Measurements from ENCODE around the gene CBL. TPM values are rescaled to one million over a fixed set of nuclear protein-coding genes. Genes with fewer than 3 reads are reported as not detected.

CBL gene
- total RNA-seq, 1 donor from 2014 or later: 15.5 TPM

- no peaks in the 10 kb centered on the region for H3K36me3 ChIP-seq
- intact Hi-C loops (cut with DNase I): no loop called here
- H3K9me3 ChIP-seq: no peaks in the 10 kb centered on the region
- DNase-seq (ENCODE audit: extremely low spot score in 2 of 2): no peak
- no peak overlapping the region for H3K4me3 ChIP-seq
- TF ChIP-seq POLR2AphosphoS5 (IDR thresholded peaks at IDR 0.05; ENCODE audit: insufficient read depth in 1 of 2, low read depth in 1 of 2): no peak
- TF ChIP-seq, protein P1, sequence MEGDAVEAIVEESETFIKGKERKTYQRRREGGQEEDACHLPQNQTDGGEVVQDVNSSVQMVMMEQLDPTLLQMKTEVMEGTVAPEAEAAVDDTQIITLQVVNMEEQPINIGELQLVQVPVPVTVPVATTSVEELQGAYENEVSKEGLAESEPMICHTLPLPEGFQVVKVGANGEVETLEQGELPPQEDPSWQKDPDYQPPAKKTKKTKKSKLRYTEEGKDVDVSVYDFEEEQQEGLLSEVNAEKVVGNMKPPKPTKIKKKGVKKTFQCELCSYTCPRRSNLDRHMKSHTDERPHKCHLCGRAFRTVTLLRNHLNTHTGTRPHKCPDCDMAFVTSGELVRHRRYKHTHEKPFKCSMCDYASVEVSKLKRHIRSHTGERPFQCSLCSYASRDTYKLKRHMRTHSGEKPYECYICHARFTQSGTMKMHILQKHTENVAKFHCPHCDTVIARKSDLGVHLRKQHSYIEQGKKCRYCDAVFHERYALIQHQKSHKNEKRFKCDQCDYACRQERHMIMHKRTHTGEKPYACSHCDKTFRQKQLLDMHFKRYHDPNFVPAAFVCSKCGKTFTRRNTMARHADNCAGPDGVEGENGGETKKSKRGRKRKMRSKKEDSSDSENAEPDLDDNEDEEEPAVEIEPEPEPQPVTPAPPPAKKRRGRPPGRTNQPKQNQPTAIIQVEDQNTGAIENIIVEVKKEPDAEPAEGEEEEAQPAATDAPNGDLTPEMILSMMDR (IDR thresholded peaks at IDR 0.05): no peak
- no peak for TF ChIP-seq POLR2A (IDR thresholded peaks at IDR 0.05)
- no peaks in the 10 kb centered on the region for H3K27me3 ChIP-seq
- no peaks in the 10 kb centered on the region for H3K4me1 ChIP-seq
- no peak overlapping the region for H3K27ac ChIP-seq
Observed at GRCh38 chr11:119254239-119254638, 48.1 kb downstream of the CBL start.

DNA sequence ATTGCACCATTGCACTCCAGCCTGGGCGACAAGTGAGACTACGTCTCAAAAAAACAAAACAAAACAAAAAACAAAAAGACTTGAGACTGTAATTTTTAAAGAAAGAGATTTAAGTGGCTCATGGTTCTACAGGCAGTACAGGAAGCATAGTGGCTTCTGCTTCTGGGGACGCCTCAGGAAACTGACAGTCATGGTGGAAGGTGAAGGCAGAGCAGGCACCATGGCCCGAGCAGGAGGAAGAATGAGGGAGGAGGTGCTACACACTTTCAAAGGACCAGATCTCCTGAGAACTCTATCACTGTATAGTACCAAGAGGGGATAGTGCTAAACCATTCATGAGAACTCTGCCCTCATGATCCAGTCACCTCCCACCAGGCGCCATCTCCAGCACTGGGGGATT is 52.0 kb downstream of the CBL start:
- peaks cover 11% of the 10 kb centered on the region for H3K4me1 ChIP-seq
- no peak for DNase-seq (ENCODE audit: extremely low spot score in 2 of 2)
- TF ChIP-seq, protein P1 (IDR thresholded peaks at IDR 0.05): no peak
- TF ChIP-seq POLR2AphosphoS5 (IDR thresholded peaks at IDR 0.05; ENCODE audit: insufficient read depth in 1 of 2, low read depth in 1 of 2) (no peak), POLR2A (IDR thresholded peaks at IDR 0.05) (no peak)
- H3K4me3 ChIP-seq: no peak overlapping the region
- no peak overlapping the region for H3K27ac ChIP-seq
- H3K9me3 ChIP-seq: no peaks in the 10 kb centered on the region
- no peaks in the 10 kb centered on the region for H3K27me3 ChIP-seq
- intact Hi-C loops (cut with DNase I): no loop called here
- no peaks in the 10 kb centered on the region for H3K36me3 ChIP-seq

GRCh38 chr11:119258983-119259382 is 52.8 kb downstream of the CBL start:
- TF ChIP-seq POLR2A (IDR thresholded peaks at IDR 0.05) (no peak), POLR2AphosphoS5 (IDR thresholded peaks at IDR 0.05; ENCODE audit: insufficient read depth in 1 of 2, low read depth in 1 of 2) (no peak)
- TF ChIP-seq, protein P1 (IDR thresholded peaks at IDR 0.05): no peak
- peaks cover 19% of the 10 kb centered on the region for H3K4me1 ChIP-seq
- H3K27ac ChIP-seq: no peak overlapping the region
- intact Hi-C loops (cut with DNase I): no loop called here
- no peaks in the 10 kb centered on the region for H3K36me3 ChIP-seq
- no peak for DNase-seq (ENCODE audit: extremely low spot score in 2 of 2)
- no peaks in the 10 kb centered on the region for H3K9me3 ChIP-seq
- no peaks in the 10 kb centered on the region for H3K27me3 ChIP-seq
- no peak overlapping the region for H3K4me3 ChIP-seq

DNA sequence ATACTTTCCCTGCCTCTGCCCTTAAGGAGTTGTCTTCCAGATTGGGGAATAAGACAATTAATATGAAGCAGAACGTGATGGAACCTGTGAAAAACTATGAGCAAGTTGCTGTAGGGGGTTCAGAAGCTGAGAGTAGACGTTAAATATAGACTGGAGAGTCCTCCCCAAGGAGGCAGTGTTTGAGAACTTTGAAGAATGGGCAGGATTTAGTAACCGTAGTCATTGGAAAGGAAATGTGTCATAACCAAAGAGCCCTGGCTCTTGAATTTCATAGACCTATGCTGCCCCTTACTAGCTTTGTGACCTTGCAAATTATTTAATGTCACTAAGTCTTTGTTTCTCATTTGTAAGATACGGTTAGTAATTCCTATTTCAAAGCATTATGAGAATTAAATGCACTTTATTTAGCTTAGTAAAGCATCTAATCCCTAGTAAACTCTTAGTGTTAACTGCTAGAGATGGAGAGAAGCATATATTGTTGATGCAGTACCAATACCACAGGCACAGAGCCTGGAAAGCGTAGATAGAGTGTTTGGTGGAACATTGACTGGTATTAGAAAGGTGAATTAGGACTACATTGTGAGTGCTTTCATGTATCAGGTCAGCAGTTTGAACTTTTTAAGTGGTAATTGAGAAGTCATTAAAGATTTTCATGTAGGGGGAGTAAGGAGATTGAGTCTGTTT is 56.7 kb downstream of the CBL start:
- TF ChIP-seq POLR2AphosphoS5 (IDR thresholded peaks at IDR 0.05; ENCODE audit: insufficient read depth in 1 of 2, low read depth in 1 of 2): no peak
- TF ChIP-seq, protein P1 (IDR thresholded peaks at IDR 0.05): no peak
- TF ChIP-seq POLR2A (IDR thresholded peaks at IDR 0.05): no peak
- Histone ChIP-seq H3K36me3 (no peaks in the 10 kb centered on the region), H3K4me1 (peaks cover 19% of the 10 kb centered on the region), H3K27ac (no peak overlapping the region), H3K27me3 (no peaks in the 10 kb centered on the region), H3K9me3 (no peaks in the 10 kb centered on the region), H3K4me3 (no peak overlapping the region)
- DNase-seq (ENCODE audit: extremely low spot score in 2 of 2): no peak
- intact Hi-C loops (cut with DNase I): loop anchor here (2.0 kb wide), 1 partner anchor 46 kb away; no protein-coding TSS in a partner anchor

- Histone ChIP-seq H3K27ac (no peak overlapping the region), H3K27me3 (no peaks in the 10 kb centered on the region), H3K4me1 (peaks cover 19% of the 10 kb centered on the region), H3K4me3 (no peak overlapping the region), H3K9me3 (no peaks in the 10 kb centered on the region), H3K36me3 (no peaks in the 10 kb centered on the region)
- DNase-seq (ENCODE audit: extremely low spot score in 2 of 2): no peak
- TF ChIP-seq, protein P1 (IDR thresholded peaks at IDR 0.05): no peak
- no peak for TF ChIP-seq POLR2AphosphoS5 (IDR thresholded peaks at IDR 0.05; ENCODE audit: insufficient read depth in 1 of 2, low read depth in 1 of 2)
- no peak for TF ChIP-seq POLR2A (IDR thresholded peaks at IDR 0.05)
- intact Hi-C loops (cut with DNase I): loop anchor here (2.0 kb wide), 1 partner anchor 47 kb away; no protein-coding TSS in a partner anchor
Observed at GRCh38 chr11:119263352-119263940, 57.3 kb downstream of the CBL start.
